CD4-positive, alpha-beta T cell treated with Interleukin-12 subunit alpha and Interleukin-12 subunit beta, for 1 hour (primary cell): ENCODE results near the gene RPTOR.
"Not testable (repeated sequence)": the region's sequence is repeated elsewhere in the genome, so short reads cannot be mapped to it uniquely, and the experiment has no call there.

Experiments
- DNase-seq: peaks from one replicate; pipeline ENCODE4 v3.0.0-alpha.2; 2020

Gene RPTOR

DNA sequence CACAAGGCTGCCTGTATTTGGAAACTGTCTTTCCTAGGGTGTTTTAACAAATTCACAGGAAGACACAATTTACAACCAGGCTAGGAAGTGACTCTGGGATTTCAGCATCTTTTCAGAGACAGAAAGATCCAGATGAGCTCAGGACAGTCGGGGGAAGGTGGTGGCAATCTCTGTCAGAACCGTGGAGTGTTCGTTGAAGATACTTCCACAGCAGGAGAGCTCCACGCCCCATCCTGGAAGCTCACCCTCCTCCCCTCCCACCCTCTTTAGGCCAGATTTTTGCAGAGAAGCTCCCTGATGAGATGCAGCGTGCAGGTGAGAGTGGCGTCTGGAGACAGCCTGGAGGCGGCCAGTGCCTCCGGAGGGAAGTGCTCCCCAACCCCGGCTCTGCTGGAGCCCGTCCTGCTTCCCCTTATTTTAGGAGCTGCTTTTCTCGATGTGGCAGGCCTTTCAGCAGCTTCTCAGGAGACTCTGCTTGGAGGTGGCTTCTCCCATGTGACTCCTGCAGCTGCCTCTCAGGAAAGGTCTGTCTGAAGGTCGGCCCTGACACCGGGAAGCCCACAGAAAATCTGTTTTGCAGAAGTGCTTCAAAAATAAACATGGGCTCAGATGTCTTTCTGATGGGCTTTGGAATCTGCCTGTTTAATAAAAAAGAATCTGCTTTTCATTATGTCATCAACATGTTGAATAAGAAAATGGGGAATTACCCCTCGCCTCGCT is 260.6 kb downstream of the RPTOR start:
- no peak for DNase-seq

- DNase-seq, result no peak
Measured at GRCh38 chr17:80807014-80807413, 262.4 kb downstream of the RPTOR start.

DNA sequence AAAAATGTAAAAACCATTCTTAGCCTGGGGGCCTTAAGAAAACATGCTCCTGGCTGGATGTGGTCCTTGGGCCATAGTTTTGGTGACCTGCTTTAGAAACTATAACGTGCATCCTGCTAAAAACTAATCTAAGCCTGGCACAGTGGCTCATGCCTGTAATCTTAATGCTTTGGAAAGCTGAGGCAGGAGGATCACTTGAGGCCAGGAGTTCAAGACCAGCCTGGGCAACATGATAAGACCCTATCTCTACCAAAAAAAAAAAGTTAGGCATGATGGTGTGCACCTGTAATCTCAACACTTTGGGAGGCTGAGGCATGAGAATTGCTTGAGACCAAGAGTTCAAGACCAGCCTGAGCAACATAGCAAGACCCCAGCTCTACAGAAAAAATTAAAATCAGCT is 263.2 kb downstream of the RPTOR start:
- no peak for DNase-seq

DNA sequence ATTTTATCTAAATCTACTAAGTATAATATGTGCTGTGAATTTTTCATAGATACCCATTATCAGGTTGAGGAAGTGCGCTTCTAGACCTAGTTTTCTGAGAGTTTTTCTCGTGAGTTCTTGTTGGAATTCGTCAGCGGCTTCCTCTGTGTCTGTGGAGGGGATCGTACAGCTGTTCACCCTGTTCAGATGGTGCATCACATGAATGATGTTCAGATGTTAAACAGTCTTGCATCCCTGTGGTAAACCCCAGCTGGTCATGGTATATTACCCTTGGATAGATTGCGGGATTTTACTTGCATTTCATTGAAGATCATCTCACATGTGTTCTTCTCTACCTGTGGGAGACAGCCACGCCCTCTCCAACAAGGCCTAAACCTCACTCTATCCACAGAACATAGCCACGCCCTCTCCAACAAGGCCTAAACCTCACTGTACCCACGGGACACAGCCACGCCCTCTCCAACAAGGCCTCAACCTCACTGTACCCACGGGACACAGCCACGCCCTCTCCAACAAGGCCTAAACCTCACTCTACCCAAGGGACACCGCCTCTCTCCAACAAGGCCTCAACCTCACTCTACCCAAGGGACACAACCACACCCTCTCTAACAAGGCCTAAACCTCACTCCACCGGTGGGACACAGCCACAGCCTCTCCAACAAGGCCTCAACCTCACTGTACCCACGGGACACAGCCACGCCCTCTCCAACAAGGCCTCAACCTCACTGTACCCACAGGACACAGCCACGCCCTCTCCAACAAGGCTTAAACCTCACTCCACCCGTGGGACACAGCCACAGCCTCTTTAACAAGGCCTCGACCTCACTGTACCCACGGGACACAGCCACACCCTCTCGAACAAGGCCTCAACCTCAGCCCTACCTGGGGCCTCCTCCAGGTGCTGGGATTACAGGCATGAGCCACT is 266.8 kb downstream of the RPTOR start:
- peak; percentile 26 for DNase-seq

- DNase-seq, result no peak
Measured at GRCh38 chr17:80812362-80813088, 267.9 kb downstream of the RPTOR start.

DNA sequence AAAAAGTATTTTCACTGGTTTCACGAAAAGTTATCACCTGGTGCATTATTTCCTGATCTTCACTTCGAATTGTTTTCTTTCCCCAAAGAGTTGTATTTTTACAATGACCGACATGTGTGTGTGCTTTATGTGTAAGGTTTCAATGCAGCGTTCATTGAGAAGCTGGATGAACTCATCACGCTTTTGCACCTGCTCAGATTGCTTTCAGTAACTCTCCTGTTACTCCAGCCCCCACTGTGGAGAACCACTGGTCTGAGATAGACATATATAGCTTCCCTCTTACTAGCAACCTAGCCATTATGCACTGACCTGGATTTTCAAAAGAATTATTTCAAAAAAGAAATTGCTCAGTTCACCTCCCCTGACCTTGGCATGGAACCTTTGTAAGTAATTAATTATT is 268.7 kb downstream of the RPTOR start:
- no peak for DNase-seq

- no peak for DNase-seq
Measured at GRCh38 chr17:80814491-80814890, 269.9 kb downstream of the RPTOR start.

DNA sequence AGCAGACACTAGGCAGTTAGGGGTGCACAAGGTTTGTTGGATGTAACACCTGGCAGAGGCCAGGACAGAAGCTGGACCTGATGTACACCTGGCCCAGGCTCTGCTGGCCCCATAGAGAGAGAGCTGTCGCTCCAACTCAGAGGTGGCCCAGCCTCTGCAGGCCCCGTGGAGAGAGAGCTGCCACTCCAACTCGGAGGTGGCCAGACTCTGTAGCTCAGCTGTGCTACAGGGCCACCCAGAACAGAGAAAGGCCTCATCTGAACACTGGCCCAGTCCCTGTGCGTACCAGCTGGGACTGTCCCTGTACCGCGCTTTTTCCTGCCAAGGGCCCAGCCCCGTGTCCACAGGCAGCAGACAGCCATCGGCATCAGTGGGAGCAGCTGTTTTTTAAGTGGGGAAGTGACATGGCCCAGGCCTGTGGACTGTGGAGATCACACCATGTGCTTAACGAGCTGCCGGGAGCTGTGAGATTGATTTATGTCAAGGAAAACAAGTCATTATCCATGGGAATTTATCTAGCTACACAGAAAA is 270.6 kb downstream of the RPTOR start:
- no peak for DNase-seq

- not testable (repeated sequence) for DNase-seq
Measured at GRCh38 chr17:80815718-80816117, 271.1 kb downstream of the RPTOR start.

- no peak for DNase-seq
Measured at GRCh38 chr17:80816241-80817103, 271.8 kb downstream of the RPTOR start.

- no peak for DNase-seq
Measured at GRCh38 chr17:80817321-80817845, 272.7 kb downstream of the RPTOR start.

DNA sequence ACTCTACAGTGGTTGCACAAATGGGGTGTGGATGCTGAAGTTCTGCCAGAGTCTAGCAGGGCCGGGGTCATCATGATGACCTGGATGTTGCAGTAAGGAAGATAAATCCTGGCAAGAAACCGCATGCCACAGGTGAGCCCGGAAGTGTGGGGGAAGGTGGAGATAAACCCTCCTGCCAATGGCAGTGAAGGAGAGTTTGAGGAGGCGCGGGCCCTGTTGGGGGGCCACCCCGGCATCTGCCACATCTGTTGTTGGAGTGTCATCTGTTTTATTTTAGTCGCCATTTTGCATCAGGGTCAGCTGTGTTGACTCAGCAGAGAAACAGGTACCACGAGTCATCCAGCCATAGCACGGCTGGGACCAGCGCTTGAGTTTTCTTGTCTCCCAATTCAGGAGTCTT is 273.2 kb downstream of the RPTOR start:
- DNase-seq, result no peak

- no peak for DNase-seq
Measured at GRCh38 chr17:80818871-80819270, 274.2 kb downstream of the RPTOR start.

- no peak for DNase-seq
Measured at GRCh38 chr17:80819422-80820164, 275.0 kb downstream of the RPTOR start.

- DNase-seq, result no peak
Measured at GRCh38 chr17:80820331-80820730, 275.7 kb downstream of the RPTOR start.

- no peak for DNase-seq
Measured at GRCh38 chr17:80821546-80821945, 276.9 kb downstream of the RPTOR start.

GRCh38 chr17:80822021-80822699 is 277.5 kb downstream of the RPTOR start:
- DNase-seq, result no peak

- DNase-seq, result no peak
Measured at GRCh38 chr17:80822700-80823410, 278.2 kb downstream of the RPTOR start.

DNA sequence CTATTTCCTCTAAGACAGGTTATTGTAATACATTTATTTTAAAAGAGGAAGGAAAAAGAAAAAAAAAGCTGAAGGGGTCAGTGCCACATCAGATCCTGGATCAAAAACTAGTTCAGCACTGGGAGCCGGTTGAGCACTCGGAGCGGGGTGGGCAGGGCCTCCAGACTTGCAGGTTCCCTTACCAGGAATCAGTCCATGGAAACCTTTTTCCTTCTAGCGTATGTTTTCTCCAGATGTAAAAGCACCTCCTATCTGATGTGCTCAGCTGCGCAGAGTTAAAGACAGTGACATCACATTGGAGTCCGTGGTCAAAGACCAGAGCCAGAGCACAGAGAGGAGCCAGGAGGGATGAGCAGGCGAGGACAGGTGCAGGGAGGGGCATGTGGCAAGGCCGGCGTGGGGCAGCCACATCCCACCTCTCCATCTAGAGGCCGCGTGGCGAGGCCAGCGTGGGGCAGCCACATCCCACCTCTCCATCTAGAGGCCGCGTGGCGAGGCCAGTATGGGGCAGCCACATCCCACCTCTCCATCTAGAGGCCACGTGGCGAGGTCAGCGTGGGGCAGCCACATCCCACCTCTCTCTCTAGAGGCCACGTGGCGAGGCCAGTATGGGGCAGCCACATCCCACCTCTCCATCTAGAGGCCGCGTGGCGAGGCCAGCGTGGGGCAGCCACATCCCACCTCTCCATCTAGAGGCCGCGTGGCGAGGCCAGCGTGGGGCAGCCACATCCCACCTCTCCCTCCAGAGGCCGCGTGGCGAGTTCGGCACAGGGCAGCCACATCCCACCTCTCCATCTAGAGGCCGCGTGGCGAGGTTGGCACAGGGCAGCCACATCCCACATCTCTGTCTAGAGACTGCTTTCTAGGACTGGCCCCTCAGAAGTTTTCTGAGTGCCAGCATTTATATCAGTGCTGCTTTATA is 280.2 kb downstream of the RPTOR start:
- no peak for DNase-seq
